ENCODE results near the gene TAAR8.

DNA sequence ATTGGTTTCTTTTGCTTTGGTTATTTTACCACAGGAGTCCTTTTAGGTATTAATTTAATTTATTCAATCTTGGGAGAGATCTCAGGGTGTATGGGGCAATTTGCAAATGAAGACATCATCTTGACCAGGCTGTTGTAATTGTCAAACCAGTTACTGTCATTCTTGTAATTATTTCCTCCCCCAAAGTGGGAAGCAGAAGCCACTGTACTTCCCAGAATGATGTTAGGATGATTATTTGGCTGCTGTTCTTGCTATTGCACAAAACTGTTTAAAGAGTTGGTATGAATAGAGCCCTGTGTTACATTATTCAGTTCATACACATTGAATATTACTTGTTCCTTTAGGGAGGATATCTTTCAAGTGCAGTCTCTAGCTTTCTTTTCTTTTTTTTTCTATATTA is 19.3 kb downstream of the TAAR8 start:
- TF ChIP-seq YY1 (IDR thresholded peaks at IDR 0.05; ENCODE audit: low read depth), result no peak
- TF ChIP-seq CHD2 (IDR thresholded peaks at IDR 0.05; ENCODE audit: low read length, partially characterized antibody), result no peak
- TF ChIP-seq, protein P1, sequence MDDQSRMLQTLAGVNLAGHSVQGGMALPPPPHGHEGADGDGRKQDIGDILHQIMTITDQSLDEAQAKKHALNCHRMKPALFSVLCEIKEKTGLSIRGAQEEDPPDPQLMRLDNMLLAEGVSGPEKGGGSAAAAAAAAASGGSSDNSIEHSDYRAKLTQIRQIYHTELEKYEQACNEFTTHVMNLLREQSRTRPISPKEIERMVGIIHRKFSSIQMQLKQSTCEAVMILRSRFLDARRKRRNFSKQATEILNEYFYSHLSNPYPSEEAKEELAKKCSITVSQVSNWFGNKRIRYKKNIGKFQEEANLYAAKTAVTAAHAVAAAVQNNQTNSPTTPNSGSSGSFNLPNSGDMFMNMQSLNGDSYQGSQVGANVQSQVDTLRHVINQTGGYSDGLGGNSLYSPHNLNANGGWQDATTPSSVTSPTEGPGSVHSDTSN (IDR thresholded peaks at IDR 0.05), result no peak
- TF ChIP-seq TAF1 (IDR thresholded peaks at IDR 0.05; ENCODE audit: borderline replicate concordance, low read depth, low read length), result no peak
- no peak for TF ChIP-seq RFX5 (IDR thresholded peaks at IDR 0.05; ENCODE audit: low read length)

Data from SK-N-SH (cell line).